Skeletal muscle satellite cell (primary cell): ENCODE results near the gene NAALADL1.

Experiments used
- H3K27me3 ChIP-seq: 2 replicates; pipeline ENCODE4 v1.7.0; 2013; ENCODE audit warnings: low read length; ENCODE audit not compliant: control insufficient read depth, insufficient read depth
- H3K36me3 ChIP-seq: 2 replicates; pipeline ENCODE4 v1.7.0; 2013; ENCODE audit warnings: mild to moderate bottlenecking, control low read depth, low read length; ENCODE audit not compliant: insufficient read depth
- H3K4me1 ChIP-seq: 2 replicates; pipeline ENCODE4 v1.7.0; 2013; ENCODE audit warnings: low read length; ENCODE audit not compliant: control insufficient read depth, insufficient read depth
- H3K4me2 ChIP-seq: 2 replicates; pipeline ENCODE4 v1.7.0; 2013; ENCODE audit warnings: mild to moderate bottlenecking, low read length
- H3K4me3 ChIP-seq: 2 replicates; pipeline ENCODE4 v1.7.0; 2013; ENCODE audit warnings: low read length
- H3K9ac ChIP-seq: 2 replicates; pipeline ENCODE4 v1.7.0; 2013; ENCODE audit warnings: mild to moderate bottlenecking, low read depth, low read length, moderate library complexity
- H3K9me3 ChIP-seq: replicated peaks from 2 replicates; pipeline ENCODE4 v1.7.0; 2013; ENCODE audit warnings: mild to moderate bottlenecking, control low read depth, low read length

Gene NAALADL1

GRCh38 chr11:65059959-65060824 is 1.8 kb upstream of the NAALADL1 start:
- Histone ChIP-seq H3K27me3 (peaks cover 4% of the 10 kb centered on the region), H3K9ac (no peak overlapping the region), H3K4me3 (no peak overlapping the region), H3K4me2 (no peak overlapping the region), H3K36me3 (no peaks in the 10 kb centered on the region), H3K9me3 (no peaks in the 10 kb centered on the region), H3K4me1 (no peaks in the 10 kb centered on the region)

GRCh38 chr11:65059523-65059922 is 1.2 kb upstream of the NAALADL1 start:
- Histone ChIP-seq H3K27me3 (peaks cover 9% of the 10 kb centered on the region), H3K9me3 (no peaks in the 10 kb centered on the region), H3K4me3 (no peak overlapping the region), H3K4me2 (no peak overlapping the region), H3K36me3 (no peaks in the 10 kb centered on the region), H3K9ac (no peak overlapping the region), H3K4me1 (no peaks in the 10 kb centered on the region)

DNA sequence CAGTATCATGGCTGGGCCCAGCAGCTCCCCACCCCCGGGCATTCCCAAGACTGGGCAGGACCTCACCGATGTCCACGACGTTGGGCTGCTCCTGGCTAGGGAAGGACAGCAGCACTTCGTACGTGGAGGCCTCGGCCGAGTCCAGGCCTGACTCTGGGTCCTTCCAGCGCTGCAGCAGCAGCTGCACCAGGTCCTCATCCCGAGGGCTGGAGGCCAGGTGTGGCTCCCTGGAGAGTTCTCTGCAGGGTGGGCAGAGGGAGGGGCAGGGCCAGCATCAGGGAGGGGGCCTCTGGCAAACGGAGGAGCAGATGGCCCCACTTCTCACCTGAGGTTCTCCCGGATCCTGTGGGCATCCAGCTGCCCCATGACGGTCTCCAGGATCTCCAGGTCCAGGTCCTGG is 341 bp downstream of the NAALADL1 start:
- H3K4me1 ChIP-seq = no peaks in the 10 kb centered on the region
- no peak overlapping the region for H3K4me3 ChIP-seq
- H3K27me3 ChIP-seq = peaks cover 19% of the 10 kb centered on the region
- no peaks in the 10 kb centered on the region for H3K36me3 ChIP-seq
- no peak overlapping the region for H3K4me2 ChIP-seq
- no peak overlapping the region for H3K9ac ChIP-seq
- no peaks in the 10 kb centered on the region for H3K9me3 ChIP-seq

DNA sequence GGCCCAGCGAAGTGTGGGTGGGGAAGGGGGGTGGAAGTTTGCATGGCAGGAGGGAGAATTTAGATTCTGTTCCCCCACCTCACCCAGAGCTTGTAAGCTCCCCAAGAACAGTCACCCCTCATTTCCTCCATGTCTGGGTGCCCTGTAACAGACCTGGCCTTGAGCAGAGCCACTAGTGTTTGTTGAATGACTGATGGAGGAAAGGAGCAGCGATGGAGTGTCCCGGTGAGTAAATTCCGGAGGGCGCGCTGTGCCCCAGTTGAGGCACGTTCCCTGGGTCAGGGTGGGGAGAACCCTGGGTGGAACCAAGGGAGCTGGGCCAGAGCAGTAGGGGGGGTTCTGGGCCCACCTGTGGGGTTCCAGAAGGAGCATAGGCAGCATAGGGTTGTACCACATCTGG is 827 bp downstream of the NAALADL1 start:
- Histone ChIP-seq H3K9ac (no peak overlapping the region), H3K27me3 (peaks cover 19% of the 10 kb centered on the region), H3K36me3 (no peaks in the 10 kb centered on the region), H3K4me2 (no peak overlapping the region), H3K4me1 (no peaks in the 10 kb centered on the region), H3K4me3 (no peak overlapping the region), H3K9me3 (no peaks in the 10 kb centered on the region)

GRCh38 chr11:65056999-65057398 is 1.4 kb downstream of the NAALADL1 start:
- no peak overlapping the region for H3K9ac ChIP-seq
- no peak overlapping the region for H3K4me2 ChIP-seq
- no peaks in the 10 kb centered on the region for H3K36me3 ChIP-seq
- H3K9me3 ChIP-seq = no peaks in the 10 kb centered on the region
- no peaks in the 10 kb centered on the region for H3K4me1 ChIP-seq
- H3K4me3 ChIP-seq = no peak overlapping the region
- peaks cover 19% of the 10 kb centered on the region for H3K27me3 ChIP-seq

DNA sequence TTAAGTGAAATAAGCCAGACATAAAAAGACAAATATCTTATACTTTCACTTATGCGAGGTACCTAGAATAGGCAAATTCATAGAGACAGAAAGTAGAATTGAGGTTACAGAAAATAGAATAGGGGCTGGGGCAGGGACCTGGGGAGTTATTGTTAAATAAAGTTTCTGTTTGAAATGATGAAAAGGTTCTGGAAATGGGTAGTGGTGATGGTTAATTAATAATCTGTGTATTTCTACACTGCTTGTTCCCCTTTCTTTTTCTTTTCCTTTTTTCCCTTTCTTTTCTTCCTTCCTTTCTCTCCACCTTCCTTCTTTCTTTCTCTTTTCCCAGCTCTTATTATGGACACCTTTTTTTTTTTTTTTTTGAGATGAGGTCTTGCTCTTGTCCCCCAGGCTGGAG is 2.8 kb downstream of the NAALADL1 start:
- H3K4me2 ChIP-seq = no peak overlapping the region
- peaks cover 19% of the 10 kb centered on the region for H3K27me3 ChIP-seq
- no peak overlapping the region for H3K9ac ChIP-seq
- H3K36me3 ChIP-seq = no peaks in the 10 kb centered on the region
- no peaks in the 10 kb centered on the region for H3K4me1 ChIP-seq
- H3K9me3 ChIP-seq = no peaks in the 10 kb centered on the region
- H3K4me3 ChIP-seq = no peak overlapping the region

- Histone ChIP-seq H3K27me3 (peaks cover 19% of the 10 kb centered on the region), H3K9me3 (no peaks in the 10 kb centered on the region), H3K4me2 (no peak overlapping the region), H3K4me1 (no peaks in the 10 kb centered on the region), H3K4me3 (no peak overlapping the region), H3K36me3 (no peaks in the 10 kb centered on the region), H3K9ac (no peak overlapping the region)
Observed at GRCh38 chr11:65053827-65054508, 4.4 kb downstream of the NAALADL1 start.

DNA sequence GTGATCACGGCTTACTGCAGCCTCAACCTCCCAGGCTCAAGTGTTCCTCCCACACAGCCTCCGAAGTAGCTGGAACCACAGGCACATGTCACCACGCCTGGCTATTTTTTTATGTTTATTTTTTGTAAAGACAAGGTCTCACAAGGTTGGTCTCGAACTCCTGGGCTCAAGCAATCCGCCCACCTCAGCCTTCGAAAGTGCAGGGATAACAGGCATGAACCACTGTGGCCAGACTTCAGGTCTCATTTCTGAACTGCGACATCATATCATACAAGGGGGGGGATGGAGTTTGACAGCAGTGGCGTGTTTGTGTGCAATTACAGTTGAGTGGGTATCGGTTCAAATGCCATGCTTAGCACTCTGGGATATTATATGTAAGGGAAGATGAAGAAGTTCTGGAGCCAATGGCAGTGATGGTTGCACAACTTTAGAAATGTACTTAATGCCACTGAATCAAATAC is 6.9 kb downstream of the NAALADL1 start:
- Histone ChIP-seq H3K4me2 (no peak overlapping the region), H3K4me3 (no peak overlapping the region), H3K9me3 (no peaks in the 10 kb centered on the region), H3K36me3 (no peaks in the 10 kb centered on the region), H3K9ac (no peak overlapping the region), H3K27me3 (peaks cover 15% of the 10 kb centered on the region), H3K4me1 (peaks cover 3% of the 10 kb centered on the region)

GRCh38 chr11:65047581-65048422 is 10.6 kb downstream of the NAALADL1 start:
- Histone ChIP-seq H3K4me1 (peaks cover 16% of the 10 kb centered on the region), H3K9ac (peak overlapping the region; percentile 30), H3K4me3 (peak overlapping the region; percentile 61), H3K9me3 (no peaks in the 10 kb centered on the region), H3K27me3 (no peaks in the 10 kb centered on the region), H3K4me2 (peak overlapping the region; percentile 70), H3K36me3 (peaks cover 8% of the 10 kb centered on the region)

DNA sequence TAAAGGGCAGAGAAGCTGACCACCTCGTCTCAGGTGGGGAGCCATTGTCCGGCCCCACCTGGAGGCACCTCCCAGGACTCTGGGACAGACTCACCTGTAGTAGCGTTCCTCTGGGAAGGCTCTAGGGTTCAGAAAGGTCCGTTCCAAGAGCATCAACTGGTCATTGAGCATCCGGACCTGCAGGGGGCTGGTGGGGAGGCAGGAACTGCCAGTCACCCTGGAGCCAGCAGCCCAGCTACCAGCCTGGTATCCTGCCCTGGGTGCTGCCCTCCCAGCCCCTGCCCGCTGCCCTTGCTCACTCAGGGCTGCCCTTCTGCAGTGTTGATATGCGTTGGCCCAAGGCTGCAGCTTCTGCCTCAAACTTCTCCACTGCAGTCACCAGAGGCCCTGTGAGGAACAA is 12.6 kb downstream of the NAALADL1 start:
- Histone ChIP-seq H3K9ac (no peak overlapping the region), H3K9me3 (no peaks in the 10 kb centered on the region), H3K4me1 (peaks cover 21% of the 10 kb centered on the region), H3K4me3 (no peak overlapping the region), H3K4me2 (no peak overlapping the region), H3K36me3 (peaks cover 8% of the 10 kb centered on the region), H3K27me3 (no peaks in the 10 kb centered on the region)

- Histone ChIP-seq H3K4me1 (peaks cover 23% of the 10 kb centered on the region), H3K4me2 (no peak overlapping the region), H3K9ac (no peak overlapping the region)
Observed at GRCh38 chr11:65045061-65045460, 13.3 kb downstream of the NAALADL1 start.

More at GRCh38 chr11:65045061-65045460, 13.3 kb downstream of the NAALADL1 start:
- Histone ChIP-seq H3K9me3 (no peaks in the 10 kb centered on the region), H3K27me3 (no peaks in the 10 kb centered on the region), H3K36me3 (peaks cover 8% of the 10 kb centered on the region), H3K4me3 (no peak overlapping the region)
